K562 (cell line): Measurements from ENCODE around the gene TRIM69. TPM values are rescaled to one million over a fixed set of nuclear protein-coding genes. Genes with fewer than 3 reads are reported as not detected.

Experiments
- DACH1 ChIP-seq: fragments of 450-650 bp; IDR thresholded peaks from 2 replicates; pipeline ENCODE4 v1.6.1; 2018; ENCODE audit not compliant: partially characterized antibody
- EHMT2 ChIP-seq: fragments of 450-650 bp; IDR thresholded peaks from 2 replicates; pipeline ENCODE4 v1.6.1; 2018; ENCODE audit warnings: antibody characterized with exemption
- FOXJ2 ChIP-seq: fragments of 200-800 bp; sonication (Bioruptor generic); IDR thresholded peaks from 2 replicates; pipeline ENCODE4 v1.6.1; 2016; ENCODE audit warnings: missing genetic modification characterization, missing compliant biosample characterization
- GATA2 ChIP-seq: sonication (generic); formaldehyde crosslinking; IDR thresholded peaks from 2 replicates; pipeline ENCODE4 v1.4.0; 2020; ENCODE audit warnings: mild to moderate bottlenecking, missing genetic modification reagents
- KLF13 ChIP-seq: fragments of 450-650 bp; IDR thresholded peaks from 2 replicates; pipeline ENCODE4 v1.6.1; 2016; ENCODE audit warnings: missing genetic modification characterization, low read depth, mild to moderate bottlenecking, missing compliant biosample characterization, moderate library complexity, borderline replicate concordance
- MAFK ChIP-seq: IDR thresholded peaks from 2 replicates; pipeline ENCODE4 v1.6.1; 2011; ENCODE audit warnings: low read length, improper control_type of control experiment
- MIER1 ChIP-seq: fragments of 450-650 bp; IDR thresholded peaks from 2 replicates; pipeline ENCODE4 v1.6.1; 2016; ENCODE audit warnings: antibody characterized with exemption, mild to moderate bottlenecking, low read depth
- NR2F6 ChIP-seq: fragments of 450-650 bp; formaldehyde crosslinking; IDR thresholded peaks from 2 replicates; pipeline ENCODE4 v1.4.0; 2020; ENCODE audit warnings: mild to moderate bottlenecking
- RAD21 ChIP-seq, 2 experiments: fragments of 250-450 bp in 1 of 2; fragments of 450-650 bp in 1 of 2; sonication (Bioruptor Pico) in 1 of 2; formaldehyde crosslinking in 1 of 2; IDR thresholded peaks in 1 of 2; conservative IDR thresholded peaks in 1 of 2; 2 replicates each; pipeline versions ENCODE4 v1.4.0 to v1.8.0; 2020 to 2022; ENCODE audit warnings: mild to moderate bottlenecking in 2 of 2, moderate library complexity in 1 of 2
- RAD51 ChIP-seq: fragments of 450-650 bp; IDR thresholded peaks from 2 replicates; pipeline ENCODE4 v1.7.1; 2016; ENCODE audit warnings: low read depth, mild to moderate bottlenecking, borderline replicate concordance
- SIRT6 ChIP-seq: IDR thresholded peaks from one replicate; pipeline ENCODE4 v1.6.1; 2012; ENCODE audit warnings: low read depth, mild to moderate bottlenecking, control low read depth, inconsistent platforms, low read length, moderate library complexity
- TAF1 ChIP-seq: IDR thresholded peaks from 2 replicates; pipeline ENCODE4 v1.6.1; 2011; ENCODE audit warnings: mild to moderate bottlenecking, low read length, moderate library complexity; ENCODE audit not compliant: insufficient read depth, control insufficient read depth, severe bottlenecking; ENCODE audit errors: extremely low read depth
- TRIM24 ChIP-seq, 2 experiments: fragments of 450-650 bp; IDR thresholded peaks; 2 replicates each; pipeline ENCODE4 v1.6.1; 2016
- ZBTB1 ChIP-seq: sonication (generic); formaldehyde crosslinking; IDR thresholded peaks from 2 replicates; pipeline ENCODE4 v1.8.1; 2023; ENCODE audit warnings: missing genetic modification reagents, low read depth, mild to moderate bottlenecking, borderline replicate concordance
- ZNF12 ChIP-seq: sonication (generic); formaldehyde crosslinking; IDR thresholded peaks from 2 replicates; pipeline ENCODE4 v1.4.0; 2020; ENCODE audit warnings: mild to moderate bottlenecking, missing genetic modification reagents
- ZNF431 ChIP-seq: sonication (generic); formaldehyde crosslinking; IDR thresholded peaks from 2 replicates; pipeline ENCODE4 v1.8.0; 2022; ENCODE audit warnings: mild to moderate bottlenecking, missing genetic modification reagents
- ZNF75A ChIP-seq: fragments of 450-650 bp; formaldehyde crosslinking; IDR thresholded peaks from 2 replicates; pipeline ENCODE4 v1.4.0; 2020; ENCODE audit warnings: mild to moderate bottlenecking
- polyA plus RNA-seq, 8 experiments: library from polyadenylated mRNA; depleted of rRNA in 4 of 8; stranded (reverse) in 5 of 8; unstranded in 3 of 8; fragments of >200 nt; fragmentation: Nextera tagmentation in 2 of 8; fragmentation: Illumina TruSeq in 1 of 8; extraction: Ambion mirVana in 2 of 8; extraction: Trizol in 1 of 8; gene quantifications; 2 replicates each; pipeline versions ENCODE4 v1.2.1 to v1.2.3, GENCODE V29; 2011 to 2014; ENCODE audit warnings: inconsistent platforms in 1 of 8, missing spikeins in 1 of 8
- total RNA-seq, 7 experiments: library from RNA; depleted of rRNA in 6 of 7; stranded (reverse); fragments of >200 nt in 6 of 7; fragmentation: Illumina TruSeq in 2 of 7; extraction: Trizol in 2 of 7; gene quantifications; 2 replicates each; pipeline versions ENCODE4 v1.2.1 to v1.2.3, GENCODE V29; 2011 to 2021; ENCODE audit warnings: low replicate concordance in 1 of 7
- TF ChIP-seq, protein P1 (sequence below): fragments of 450-650 bp; IDR thresholded peaks from 2 replicates; pipeline ENCODE4 v1.7.0; 2016; ENCODE audit warnings: borderline replicate concordance
- TF ChIP-seq, protein P2 (sequence below): sonication (generic); formaldehyde crosslinking; IDR thresholded peaks from 2 replicates; pipeline ENCODE4 v1.8.0; 2022; ENCODE audit warnings: missing genetic modification reagents, mild to moderate bottlenecking, moderate library complexity, borderline replicate concordance
- TF ChIP-seq, protein P3 (sequence below): fragments of 450-650 bp; IDR thresholded peaks from 2 replicates; pipeline ENCODE4 v1.6.1; 2016; ENCODE audit warnings: missing biosample characterization, missing genetic modification characterization
- TF ChIP-seq, protein P4 (sequence below), 2 experiments: fragments of 200-800 bp in 1 of 2; sonication (Bioruptor generic) in 1 of 2; sonication (generic) in 1 of 2; formaldehyde crosslinking in 1 of 2; IDR thresholded peaks in 1 of 2; conservative IDR thresholded peaks in 1 of 2; 2 replicates each; pipeline versions ENCODE4 v1.5.0 to v1.6.1; 2016 to 2020; ENCODE audit warnings: missing compliant biosample characterization in 1 of 2, missing genetic modification characterization in 1 of 2, missing genetic modification reagents in 1 of 2
- TF ChIP-seq, protein P5 (sequence below): IDR thresholded peaks from 2 replicates; pipeline ENCODE4 v1.6.1; 2011; ENCODE audit not compliant: insufficient read length; ENCODE audit errors: extremely low read depth

TRIM69 gene
- total and polyA plus RNA-seq, 9 of the 15 experiments (the other 6 are each of a cell fraction or from before 2014, with no cell fraction given): 1.0 to 4.3 (median 2.3) TPM

DNA sequence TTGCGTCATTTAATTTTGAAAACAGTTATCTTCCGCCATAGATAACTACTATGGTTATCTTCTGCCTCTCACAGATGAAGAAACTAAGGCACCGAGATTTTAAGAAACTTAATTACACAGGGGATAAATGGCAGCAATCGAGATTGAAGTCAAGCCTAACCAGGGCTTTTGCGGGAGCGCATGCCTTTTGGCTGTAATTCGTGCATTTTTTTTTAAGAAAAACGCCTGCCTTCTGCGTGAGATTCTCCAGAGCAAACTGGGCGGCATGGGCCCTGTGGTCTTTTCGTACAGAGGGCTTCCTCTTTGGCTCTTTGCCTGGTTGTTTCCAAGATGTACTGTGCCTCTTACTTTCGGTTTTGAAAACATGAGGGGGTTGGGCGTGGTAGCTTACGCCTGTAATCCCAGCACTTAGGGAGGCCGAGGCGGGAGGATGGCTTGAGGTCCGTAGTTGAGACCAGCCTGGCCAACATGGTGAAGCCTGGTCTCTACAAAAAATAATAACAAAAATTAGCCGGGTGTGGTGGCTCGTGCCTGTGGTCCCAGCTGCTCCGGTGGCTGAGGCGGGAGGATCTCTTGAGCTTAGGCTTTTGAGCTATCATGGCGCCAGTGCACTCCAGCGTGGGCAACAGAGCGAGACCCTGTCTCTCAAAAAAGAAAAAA, 23.9 kb upstream of the TRIM69 start (continued):
- TF ChIP-seq, protein P1, sequence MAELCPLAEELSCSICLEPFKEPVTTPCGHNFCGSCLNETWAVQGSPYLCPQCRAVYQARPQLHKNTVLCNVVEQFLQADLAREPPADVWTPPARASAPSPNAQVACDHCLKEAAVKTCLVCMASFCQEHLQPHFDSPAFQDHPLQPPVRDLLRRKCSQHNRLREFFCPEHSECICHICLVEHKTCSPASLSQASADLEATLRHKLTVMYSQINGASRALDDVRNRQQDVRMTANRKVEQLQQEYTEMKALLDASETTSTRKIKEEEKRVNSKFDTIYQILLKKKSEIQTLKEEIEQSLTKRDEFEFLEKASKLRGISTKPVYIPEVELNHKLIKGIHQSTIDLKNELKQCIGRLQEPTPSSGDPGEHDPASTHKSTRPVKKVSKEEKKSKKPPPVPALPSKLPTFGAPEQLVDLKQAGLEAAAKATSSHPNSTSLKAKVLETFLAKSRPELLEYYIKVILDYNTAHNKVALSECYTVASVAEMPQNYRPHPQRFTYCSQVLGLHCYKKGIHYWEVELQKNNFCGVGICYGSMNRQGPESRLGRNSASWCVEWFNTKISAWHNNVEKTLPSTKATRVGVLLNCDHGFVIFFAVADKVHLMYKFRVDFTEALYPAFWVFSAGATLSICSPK: 0 out of 2 replicates have a peak, but pooled peaks have one; percentile 30
- TF ChIP-seq DACH1 (peak; percentile 5), ZNF431 (no peak), EHMT2 (peak; percentile 26; the same call in 1 of the 2 replicates), MAFK (no peak), KLF13 (tag) (no peak), MIER1 (0 out of 2 replicates have a peak, but pooled peaks have one; percentile 27), ZNF75A (CRISPR knock-in tag) (no peak), TRIM24 (IDR thresholded peaks at IDR 0.05) (no peak; a peak in 1 of 4 replicates), SIRT6 (no peak), NR2F6 (no peak), ZBTB1 (CRISPR knock-in tag) (no peak), FOXJ2 (tag) (no peak; the same call in 1 of the 2 replicates), GATA2 (no peak), TAF1 (peak; percentile 49), RAD51 (no peak), ZNF12 (CRISPR knock-in tag) (no peak), RAD21 (CRISPR knock-in tag; conservative IDR thresholded peaks at IDR 0.05 in 1 of 2, IDR thresholded peaks at IDR 0.05 in 1 of 2) (no peak)
- TF ChIP-seq, protein P2, sequence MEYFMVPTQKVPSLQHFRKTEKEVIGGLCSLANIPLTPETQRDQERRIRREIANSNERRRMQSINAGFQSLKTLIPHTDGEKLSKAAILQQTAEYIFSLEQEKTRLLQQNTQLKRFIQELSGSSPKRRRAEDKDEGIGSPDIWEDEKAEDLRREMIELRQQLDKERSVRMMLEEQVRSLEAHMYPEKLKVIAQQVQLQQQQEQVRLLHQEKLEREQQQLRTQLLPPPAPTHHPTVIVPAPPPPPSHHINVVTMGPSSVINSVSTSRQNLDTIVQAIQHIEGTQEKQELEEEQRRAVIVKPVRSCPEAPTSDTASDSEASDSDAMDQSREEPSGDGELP (CRISPR knock-in tag): peak; percentile 50; the same call in 1 of the 2 replicates
- TF ChIP-seq, protein P3, sequence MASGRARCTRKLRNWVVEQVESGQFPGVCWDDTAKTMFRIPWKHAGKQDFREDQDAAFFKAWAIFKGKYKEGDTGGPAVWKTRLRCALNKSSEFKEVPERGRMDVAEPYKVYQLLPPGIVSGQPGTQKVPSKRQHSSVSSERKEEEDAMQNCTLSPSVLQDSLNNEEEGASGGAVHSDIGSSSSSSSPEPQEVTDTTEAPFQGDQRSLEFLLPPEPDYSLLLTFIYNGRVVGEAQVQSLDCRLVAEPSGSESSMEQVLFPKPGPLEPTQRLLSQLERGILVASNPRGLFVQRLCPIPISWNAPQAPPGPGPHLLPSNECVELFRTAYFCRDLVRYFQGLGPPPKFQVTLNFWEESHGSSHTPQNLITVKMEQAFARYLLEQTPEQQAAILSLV (tag): no peak
- TF ChIP-seq, protein P4, sequence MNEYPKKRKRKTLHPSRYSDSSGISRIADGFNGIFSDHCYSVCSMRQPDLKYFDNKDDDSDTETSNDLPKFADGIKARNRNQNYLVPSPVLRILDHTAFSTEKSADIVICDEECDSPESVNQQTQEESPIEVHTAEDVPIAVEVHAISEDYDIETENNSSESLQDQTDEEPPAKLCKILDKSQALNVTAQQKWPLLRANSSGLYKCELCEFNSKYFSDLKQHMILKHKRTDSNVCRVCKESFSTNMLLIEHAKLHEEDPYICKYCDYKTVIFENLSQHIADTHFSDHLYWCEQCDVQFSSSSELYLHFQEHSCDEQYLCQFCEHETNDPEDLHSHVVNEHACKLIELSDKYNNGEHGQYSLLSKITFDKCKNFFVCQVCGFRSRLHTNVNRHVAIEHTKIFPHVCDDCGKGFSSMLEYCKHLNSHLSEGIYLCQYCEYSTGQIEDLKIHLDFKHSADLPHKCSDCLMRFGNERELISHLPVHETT (CRISPR knock-in tag; conservative IDR thresholded peaks at IDR 0.05 in 1 of 2, IDR thresholded peaks at IDR 0.05 in 1 of 2): no peak
- TF ChIP-seq, protein P5, sequence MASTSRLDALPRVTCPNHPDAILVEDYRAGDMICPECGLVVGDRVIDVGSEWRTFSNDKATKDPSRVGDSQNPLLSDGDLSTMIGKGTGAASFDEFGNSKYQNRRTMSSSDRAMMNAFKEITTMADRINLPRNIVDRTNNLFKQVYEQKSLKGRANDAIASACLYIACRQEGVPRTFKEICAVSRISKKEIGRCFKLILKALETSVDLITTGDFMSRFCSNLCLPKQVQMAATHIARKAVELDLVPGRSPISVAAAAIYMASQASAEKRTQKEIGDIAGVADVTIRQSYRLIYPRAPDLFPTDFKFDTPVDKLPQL: no peak
